Measurements from ENCODE around the gene PALM.

Gene PALM

GRCh38 chr19:750640-751423 lies 42.1 kb downstream of the PALM start, which contains the start of gene MISP:
TSS of gene MISP (plus strand) at chr19:751112. CDS start at chr19:756947, 5,835 bp downstream.
- no peak for DNase-seq (ENCODE audit: extremely low read depth in 1 of 2, low read depth in 1 of 2)

DNA sequence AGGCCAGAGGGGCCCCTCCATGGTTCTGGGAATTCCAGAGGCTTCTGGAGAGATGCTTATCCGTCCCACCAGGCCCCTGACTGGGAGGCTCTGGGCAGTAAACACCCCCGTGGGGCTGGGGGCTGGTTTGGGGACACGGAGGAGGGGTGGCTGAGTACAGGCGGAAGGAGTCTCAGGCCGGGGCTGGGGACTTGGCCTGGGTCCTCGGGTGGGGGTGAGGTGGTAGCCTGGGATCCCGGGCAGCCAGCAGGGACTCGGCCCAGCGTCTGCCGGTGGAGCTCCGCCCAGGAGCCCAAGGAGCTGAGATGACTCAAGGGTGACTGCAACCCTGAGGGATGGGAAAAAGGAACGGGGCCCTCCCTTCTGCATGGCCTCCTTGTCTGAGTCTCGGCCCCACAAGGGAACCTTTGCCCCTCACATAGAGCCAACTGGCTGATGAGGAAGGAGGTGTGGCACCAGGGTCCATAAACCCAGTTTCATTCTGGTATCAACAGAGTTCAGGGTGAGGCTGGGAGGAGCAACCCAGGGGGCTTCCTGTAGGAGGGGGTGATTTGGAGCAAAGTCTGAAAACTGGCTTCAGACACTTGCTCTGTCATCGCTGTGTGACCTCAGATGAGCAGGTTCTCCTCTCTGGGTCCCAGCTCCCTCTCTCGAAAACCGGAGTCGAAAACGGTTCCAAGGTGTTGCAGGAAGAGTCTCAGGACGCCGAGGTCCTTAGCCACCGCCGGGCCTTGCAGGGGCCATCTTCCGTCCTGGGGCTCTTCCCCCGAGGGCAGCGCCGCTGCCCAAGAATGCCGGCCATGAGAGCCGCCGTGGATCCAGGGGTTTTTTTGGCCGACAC lies 43.0 kb downstream of the PALM start:
- DNase-seq (ENCODE audit: extremely low read depth in 1 of 2, low read depth in 1 of 2): no peak

DNA sequence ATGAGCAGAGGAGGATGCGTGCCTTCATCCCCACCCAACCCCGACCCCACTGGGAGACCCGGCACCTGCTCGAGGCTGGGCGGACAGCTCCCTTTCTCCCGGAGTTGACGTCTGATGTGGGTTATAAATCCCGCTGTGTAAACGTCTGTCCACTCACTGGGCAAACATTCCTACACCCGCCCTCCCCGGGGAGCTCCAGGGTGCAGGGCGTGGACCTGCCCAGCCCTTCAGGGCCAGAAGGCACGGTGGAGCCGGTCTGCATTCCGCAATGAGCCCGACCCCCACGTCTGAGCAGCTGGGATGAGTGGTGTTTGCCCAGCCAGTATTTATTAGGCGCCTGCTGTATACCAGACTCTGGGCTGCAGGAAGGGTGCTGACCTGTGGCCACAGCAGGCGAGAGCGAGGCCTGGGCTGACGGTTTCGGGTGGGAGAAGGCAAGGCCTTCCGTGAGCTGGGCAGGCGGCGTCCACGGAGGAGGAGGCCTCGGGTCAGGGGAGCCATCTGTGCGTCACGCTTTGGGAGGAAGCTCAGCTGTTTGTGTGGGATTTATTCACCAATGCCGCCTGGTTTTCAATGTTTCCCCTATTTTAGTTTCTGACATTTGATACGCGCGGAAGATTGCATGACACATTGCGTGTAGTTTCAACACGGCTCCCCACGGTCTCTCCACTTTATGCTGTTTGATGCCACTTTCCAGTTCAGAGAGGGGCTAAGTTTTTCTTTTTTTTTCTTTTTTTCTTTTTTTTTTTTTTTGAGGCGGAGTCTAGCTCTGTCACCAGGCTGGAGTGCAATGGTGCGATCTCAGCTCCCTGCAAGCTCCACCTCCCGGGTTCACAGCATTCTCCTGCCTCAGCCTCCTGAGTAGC lies 44.1 kb downstream of the PALM start:
- no peak for DNase-seq (ENCODE audit: extremely low read depth in 1 of 2, low read depth in 1 of 2)

GRCh38 chr19:754530-754929 lies 45.8 kb downstream of the PALM start:
- DNase-seq (ENCODE audit: extremely low read depth in 1 of 2, low read depth in 1 of 2): no peak

DNA sequence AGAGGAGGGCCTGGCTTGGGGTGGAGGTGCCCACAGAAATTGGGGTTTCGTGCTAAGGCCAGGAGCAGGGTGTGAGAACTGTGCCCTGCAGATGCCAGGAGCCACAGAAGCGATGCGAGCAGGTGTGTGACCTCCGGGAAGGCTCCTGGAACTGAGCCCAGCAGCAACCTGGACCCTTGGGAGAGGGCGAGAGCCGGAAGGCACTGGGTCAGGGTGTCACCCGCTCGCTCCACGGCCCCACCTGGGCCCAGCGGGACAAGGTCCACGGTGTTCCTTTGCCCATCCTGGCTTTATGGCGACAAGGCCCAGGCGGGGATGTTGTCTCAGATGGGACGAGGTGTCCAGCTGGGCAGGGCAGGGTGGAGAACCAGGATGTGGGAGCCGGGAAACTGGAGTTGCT lies 46.3 kb downstream of the PALM start:
- no peak for DNase-seq (ENCODE audit: extremely low read depth in 1 of 2, low read depth in 1 of 2)

DNA sequence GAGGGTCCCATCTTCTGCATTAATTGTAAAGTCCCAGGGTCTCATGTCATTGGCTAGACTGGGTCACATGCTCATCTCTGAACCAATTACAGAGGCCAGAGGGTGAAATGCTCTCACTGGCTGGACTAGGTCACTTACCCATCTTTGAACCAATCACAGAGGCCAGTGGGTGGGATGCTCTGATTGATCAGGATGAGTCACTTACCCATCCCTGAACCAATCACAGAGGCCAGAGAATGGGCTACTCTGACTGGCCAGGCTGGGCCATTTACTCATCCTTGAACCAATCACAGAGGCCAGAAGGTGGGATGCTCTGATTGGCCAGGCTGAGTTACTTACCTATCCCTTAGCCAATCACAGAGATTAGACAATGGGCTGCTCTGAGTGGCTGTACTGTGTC lies 47.5 kb downstream of the PALM start:
- DNase-seq (ENCODE audit: extremely low read depth in 1 of 2, low read depth in 1 of 2): peak in 1 of 2 donors; percentile 43

- DNase-seq (ENCODE audit: extremely low read depth in 1 of 2, low read depth in 1 of 2): no peak
Observed at GRCh38 chr19:756821-757688, 48.3 kb downstream of the PALM start.

DNA sequence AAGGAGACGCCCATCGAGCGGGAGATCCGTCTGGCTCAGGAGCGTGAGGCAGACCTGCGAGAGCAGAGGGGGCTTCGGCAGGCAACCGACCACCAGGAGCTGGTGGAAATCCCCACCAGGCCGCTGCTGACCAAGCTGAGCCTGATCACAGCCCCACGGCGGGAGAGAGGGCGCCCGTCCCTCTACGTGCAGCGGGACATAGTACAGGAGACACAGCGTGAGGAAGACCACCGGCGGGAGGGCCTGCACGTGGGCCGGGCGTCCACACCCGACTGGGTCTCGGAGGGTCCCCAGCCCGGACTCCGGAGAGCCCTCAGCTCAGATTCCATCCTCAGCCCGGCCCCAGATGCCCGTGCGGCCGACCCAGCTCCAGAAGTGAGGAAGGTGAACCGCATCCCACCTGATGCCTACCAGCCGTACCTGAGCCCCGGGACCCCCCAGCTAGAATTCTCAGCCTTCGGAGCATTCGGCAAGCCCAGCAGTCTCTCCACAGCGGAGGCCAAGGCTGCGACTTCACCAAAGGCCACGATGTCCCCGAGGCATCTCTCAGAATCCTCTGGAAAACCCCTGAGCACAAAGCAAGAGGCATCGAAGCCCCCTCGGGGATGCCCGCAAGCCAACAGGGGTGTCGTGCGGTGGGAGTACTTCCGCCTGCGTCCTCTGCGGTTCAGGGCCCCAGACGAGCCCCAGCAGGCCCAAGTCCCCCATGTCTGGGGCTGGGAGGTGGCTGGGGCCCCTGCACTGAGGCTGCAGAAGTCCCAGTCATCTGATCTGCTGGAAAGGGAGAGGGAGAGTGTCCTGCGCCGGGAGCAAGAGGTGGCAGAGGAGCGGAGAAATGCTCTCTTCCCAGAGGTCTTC lies 49.3 kb downstream of the PALM start:
- no peak for DNase-seq (ENCODE audit: extremely low read depth in 1 of 2, low read depth in 1 of 2)

DNA sequence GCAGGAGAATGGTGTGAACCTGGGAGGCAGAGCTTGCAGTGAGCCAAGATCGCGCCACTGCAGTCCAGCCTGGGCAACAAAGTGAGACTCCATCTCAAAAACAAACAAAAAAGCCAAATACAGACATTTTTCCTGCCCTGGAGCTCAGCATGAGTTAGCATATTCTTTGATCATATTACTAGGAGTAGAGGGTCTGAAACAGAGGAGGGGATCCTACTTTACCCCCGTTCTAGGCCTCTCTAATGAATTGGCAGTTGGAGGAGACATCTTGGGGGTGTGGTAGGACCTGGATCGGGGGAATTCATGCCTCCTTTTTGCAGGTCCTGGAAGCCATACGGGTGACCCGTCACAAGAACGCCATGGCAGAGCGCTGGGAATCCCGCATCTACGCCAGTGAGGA lies 54.4 kb downstream of the PALM start:
- DNase-seq (ENCODE audit: extremely low read depth in 1 of 2, low read depth in 1 of 2): no peak

- DNase-seq (ENCODE audit: extremely low read depth in 1 of 2, low read depth in 1 of 2): no peak
Observed at GRCh38 chr19:763869-764268, 55.1 kb downstream of the PALM start.

DNA sequence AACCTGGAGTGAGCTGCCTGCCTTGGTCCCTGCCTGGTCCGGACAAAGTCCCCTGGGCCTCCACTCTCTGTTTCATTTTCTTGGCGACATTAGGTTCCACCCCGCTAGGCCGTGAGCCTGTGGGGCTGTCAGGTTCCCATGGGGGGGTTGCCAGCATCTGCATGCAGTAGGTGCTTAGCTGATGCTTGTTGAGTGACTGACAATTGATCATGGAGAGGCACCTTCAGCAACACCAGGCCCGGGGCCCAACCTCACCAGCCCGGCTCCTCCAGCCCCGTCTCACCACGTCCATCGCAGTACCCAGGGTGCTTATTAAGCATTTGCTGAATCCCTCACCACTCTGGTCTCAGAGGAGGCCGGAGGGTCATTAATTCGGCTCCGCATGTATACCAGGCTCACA lies 55.6 kb downstream of the PALM start:
- DNase-seq (ENCODE audit: extremely low read depth in 1 of 2, low read depth in 1 of 2): no peak

DNA sequence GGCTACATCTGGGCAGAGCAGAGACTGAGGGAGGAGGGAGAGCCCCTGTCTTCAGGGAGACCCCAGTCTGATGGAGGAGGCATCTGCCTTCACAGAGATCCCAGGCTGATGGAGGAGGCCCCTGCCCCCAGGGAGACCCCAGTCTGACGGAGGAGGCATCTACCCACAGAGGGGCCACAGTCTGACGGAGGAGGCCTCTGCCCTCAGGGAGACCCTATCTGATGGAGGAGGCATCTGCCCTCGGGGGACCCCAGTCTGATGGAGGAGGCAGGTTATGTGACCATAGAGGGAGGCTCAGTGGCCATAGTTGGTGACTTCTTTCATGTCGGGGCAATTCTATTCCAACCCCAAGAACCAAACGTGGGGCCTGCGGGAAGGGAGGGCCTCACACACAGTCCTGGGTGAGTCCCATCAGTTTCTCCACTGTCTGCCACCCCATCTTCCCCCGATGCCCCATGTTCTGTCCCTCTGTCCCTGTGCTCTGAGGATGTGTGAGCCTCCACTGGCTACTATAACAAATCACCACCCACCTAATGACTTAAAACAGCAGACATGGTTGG lies 56.5 kb downstream of the PALM start:
- DNase-seq (ENCODE audit: extremely low read depth in 1 of 2, low read depth in 1 of 2): no peak

GRCh38 chr19:768424-768823 lies 59.7 kb downstream of the PALM start:
- DNase-seq (ENCODE audit: extremely low read depth in 1 of 2, low read depth in 1 of 2): no peak

GRCh38 chr19:769616-770015 lies 60.9 kb downstream of the PALM start:
- no peak for DNase-seq (ENCODE audit: extremely low read depth in 1 of 2, low read depth in 1 of 2)

DNA sequence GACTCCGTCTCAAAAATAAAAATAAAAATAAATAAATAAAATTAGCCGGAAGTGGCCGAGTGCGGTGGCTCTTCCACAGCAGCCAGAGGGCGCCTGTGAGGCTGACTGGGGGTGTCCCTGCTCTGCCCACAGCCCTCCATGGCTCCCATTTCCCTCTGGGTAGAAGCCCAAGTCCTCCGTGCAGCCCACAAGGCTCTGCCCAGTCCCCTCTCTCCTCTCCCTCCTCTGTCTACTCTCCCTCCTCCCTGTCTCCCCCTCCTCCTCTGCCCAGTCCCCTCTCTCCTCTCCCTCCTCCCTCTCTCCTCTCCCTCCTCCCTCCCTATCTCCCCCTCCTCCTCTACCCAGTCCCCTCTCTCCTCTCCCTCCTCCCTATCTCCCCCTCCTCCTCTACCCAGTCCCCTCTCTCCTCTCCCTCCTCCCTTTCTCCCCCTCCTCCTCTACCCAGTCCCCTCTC lies 62.6 kb downstream of the PALM start:
- DNase-seq (ENCODE audit: extremely low read depth in 1 of 2, low read depth in 1 of 2): no peak

GRCh38 chr19:772063-772462 lies 63.3 kb downstream of the PALM start:
- no peak for DNase-seq (ENCODE audit: extremely low read depth in 1 of 2, low read depth in 1 of 2)

- DNase-seq (ENCODE audit: extremely low read depth in 1 of 2, low read depth in 1 of 2): no peak
Observed at GRCh38 chr19:772730-773436, 64.1 kb downstream of the PALM start.

DNA sequence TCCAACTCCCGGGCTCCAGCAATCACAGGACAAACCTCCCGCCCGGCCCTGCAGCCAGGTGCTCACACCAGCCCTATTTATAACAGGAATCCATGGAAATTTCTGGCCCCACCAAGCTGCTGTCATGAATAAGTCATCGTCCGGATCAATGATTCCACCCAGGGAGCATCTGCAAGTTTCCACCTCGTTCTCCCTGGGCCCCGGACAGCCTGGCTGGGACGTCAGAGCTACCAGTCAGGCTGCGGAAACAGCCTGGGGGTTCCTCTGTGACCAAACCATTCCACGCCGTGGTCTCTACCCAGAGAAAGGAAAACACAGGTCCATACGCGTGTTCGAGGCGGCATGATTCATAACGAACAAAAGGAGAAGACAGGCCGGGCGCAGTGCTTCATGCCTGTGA lies 67.8 kb downstream of the PALM start:
- DNase-seq (ENCODE audit: extremely low read depth in 1 of 2, low read depth in 1 of 2): no peak

Data from stimulated activated CD8-positive, alpha-beta memory T cell treated with anti-CD3 and anti-CD28 coated beads, Interleukin-7, amount 100 ng/mL, for 48 hours (primary cell).